Muscle layer of duodenum (tissue), 2 donors: ENCODE results near the gene PLEKHH1.
"Not testable (repeated sequence)": the region's sequence is repeated elsewhere in the genome, so short reads cannot be mapped to it uniquely, and the experiment has no call there.

ENCODE experiments used
- H3K27ac ChIP-seq: one replicate; pipeline ENCODE4 v1.7.0; 2013; ENCODE audit warnings: mild to moderate bottlenecking, low read length
- H3K27me3 ChIP-seq: one replicate; pipeline ENCODE4 v1.7.0; 2013; ENCODE audit warnings: low read depth, mild to moderate bottlenecking, control low read depth, low read length
- H3K36me3 ChIP-seq, 2 donors: one replicate each; pipeline ENCODE4 v1.7.0; 2013; ENCODE audit warnings: low read length in 2 of 2, control low read depth in 1 of 2, mild to moderate bottlenecking in 1 of 2; ENCODE audit not compliant: insufficient read depth in 2 of 2, control insufficient read depth in 1 of 2
- H3K4me1 ChIP-seq, 2 donors: one replicate each; pipeline ENCODE4 v1.7.0; 2013; ENCODE audit warnings: low read length in 2 of 2, mild to moderate bottlenecking in 2 of 2, control low read depth in 1 of 2, moderate library complexity in 1 of 2; ENCODE audit not compliant: insufficient read depth in 2 of 2, control insufficient read depth in 1 of 2
- H3K4me3 ChIP-seq, 2 donors: one replicate each; pipeline ENCODE4 v1.7.0; 2013; ENCODE audit warnings: low read length in 2 of 2, low read depth in 1 of 2, mild to moderate bottlenecking in 1 of 2
- H3K9me3 ChIP-seq, 2 donors: one replicate each; pipeline ENCODE4 v1.7.0; 2013; ENCODE audit warnings: low read length in 2 of 2, control low read depth in 1 of 2, mild to moderate bottlenecking in 1 of 2; ENCODE audit not compliant: control insufficient read depth in 1 of 2
- donor health status: healthy.

Gene PLEKHH1

GRCh38 chr14:67537736-67538135 lies 4.6 kb downstream of the PLEKHH1 start:
- Histone ChIP-seq H3K4me3 (no peak overlapping the region), H3K36me3 (no peaks in the 10 kb centered on the region), H3K9me3 (no peaks in the 10 kb centered on the region), H3K27ac (no peak overlapping the region), H3K27me3 (no peaks in the 10 kb centered on the region), H3K4me1 (no peaks in the 10 kb centered on the region)

- Histone ChIP-seq H3K4me3 (no peak overlapping the region), H3K36me3 (no peaks in the 10 kb centered on the region), H3K4me1 (no peaks in the 10 kb centered on the region), H3K27ac (no peak overlapping the region), H3K27me3 (no peaks in the 10 kb centered on the region), H3K9me3 (no peaks in the 10 kb centered on the region)
These were observed 5.4 kb downstream of the PLEKHH1 start for GRCh38 chr14:67538501-67538900.

- peaks cover 0 to 2% of the 10 kb centered on the region in 2 donors for H3K36me3 ChIP-seq
- H3K4me3 ChIP-seq: no peak overlapping the region
- H3K27me3 ChIP-seq: no peaks in the 10 kb centered on the region
- no peaks in the 10 kb centered on the region for H3K4me1 ChIP-seq
- no peaks in the 10 kb centered on the region for H3K9me3 ChIP-seq
- no peak overlapping the region for H3K27ac ChIP-seq
These were observed 6.0 kb downstream of the PLEKHH1 start for GRCh38 chr14:67539116-67539515.

GRCh38 chr14:67541448-67542387 lies 8.6 kb downstream of the PLEKHH1 start:
- Histone ChIP-seq H3K4me1 (no peaks in the 10 kb centered on the region), H3K27me3 (no peaks in the 10 kb centered on the region), H3K36me3 (peaks cover 0 to 10% of the 10 kb centered on the region in 2 donors), H3K4me3 (peak overlapping the region in 1 of 2 donors; percentile 27), H3K27ac (peak overlapping the region; percentile 72), H3K9me3 (no peaks in the 10 kb centered on the region)

GRCh38 chr14:67542620-67543019 lies 9.5 kb downstream of the PLEKHH1 start:
- H3K4me3 ChIP-seq, H3K4me1 ChIP-seq, H3K9me3 ChIP-seq, H3K27me3 ChIP-seq: not testable (repeated sequence)
- Histone ChIP-seq H3K36me3 (peaks cover 0 to 10% of the 10 kb centered on the region in 2 donors), H3K27ac (peak overlapping the region; percentile 72)

- H3K4me1 ChIP-seq: no peaks in the 10 kb centered on the region
- no peak overlapping the region for H3K4me3 ChIP-seq
- no peak overlapping the region for H3K27ac ChIP-seq
- no peaks in the 10 kb centered on the region for H3K9me3 ChIP-seq
- no peaks in the 10 kb centered on the region for H3K27me3 ChIP-seq
- peaks cover 0 to 10% of the 10 kb centered on the region in 2 donors for H3K36me3 ChIP-seq
These were observed 11.5 kb downstream of the PLEKHH1 start for GRCh38 chr14:67544590-67544989.

- Histone ChIP-seq H3K9me3 (no peaks in the 10 kb centered on the region), H3K27ac (no peak overlapping the region), H3K36me3 (peaks cover 0 to 10% of the 10 kb centered on the region in 2 donors)
These were observed 14.2 kb downstream of the PLEKHH1 start for GRCh38 chr14:67547224-67547780.

GRCh38 chr14:67549734-67550133 lies 16.6 kb downstream of the PLEKHH1 start:
- Histone ChIP-seq H3K27ac (no peak overlapping the region), H3K36me3 (peaks cover 0 to 2% of the 10 kb centered on the region in 2 donors), H3K9me3 (no peaks in the 10 kb centered on the region), H3K4me3 (no peak overlapping the region), H3K27me3 (no peaks in the 10 kb centered on the region), H3K4me1 (no peaks in the 10 kb centered on the region)

More at GRCh38 chr14:67547224-67547780, 14.2 kb downstream of the PLEKHH1 start:
- H3K4me1 ChIP-seq: no peaks in the 10 kb centered on the region
- no peak overlapping the region for H3K4me3 ChIP-seq
- H3K27me3 ChIP-seq: no peaks in the 10 kb centered on the region

GRCh38 chr14:67551123-67551522 lies 18.0 kb downstream of the PLEKHH1 start:
- Histone ChIP-seq H3K4me3 (no peak overlapping the region), H3K4me1 (no peaks in the 10 kb centered on the region), H3K27ac (no peak overlapping the region), H3K9me3 (no peaks in the 10 kb centered on the region), H3K27me3 (no peaks in the 10 kb centered on the region), H3K36me3 (no peaks in the 10 kb centered on the region)

- H3K9me3 ChIP-seq: no peaks in the 10 kb centered on the region
- no peak overlapping the region for H3K4me3 ChIP-seq
- no peaks in the 10 kb centered on the region for H3K27me3 ChIP-seq
These were observed 18.9 kb downstream of the PLEKHH1 start for GRCh38 chr14:67551940-67552339.

GRCh38 chr14:67553547-67553946 lies 20.5 kb downstream of the PLEKHH1 start:
- H3K36me3 ChIP-seq: no peaks in the 10 kb centered on the region
- H3K4me3 ChIP-seq: no peak overlapping the region
- no peaks in the 10 kb centered on the region for H3K9me3 ChIP-seq
- H3K27ac ChIP-seq: no peak overlapping the region
- no peaks in the 10 kb centered on the region for H3K27me3 ChIP-seq
- no peaks in the 10 kb centered on the region for H3K4me1 ChIP-seq

More at GRCh38 chr14:67551940-67552339, 18.9 kb downstream of the PLEKHH1 start:
- Histone ChIP-seq H3K27ac (no peak overlapping the region), H3K4me1 (no peaks in the 10 kb centered on the region), H3K36me3 (no peaks in the 10 kb centered on the region)
